Activated T-cell treated with anti-CD3 and anti-CD28 coated beads for 1 hour (primary cell): Measurements from ENCODE around the gene C5AR2.
"Not testable (repeated sequence)": the region's sequence is repeated elsewhere in the genome, so short reads cannot be mapped to it uniquely, and the experiment has no call there.

Experiments used
- DNase-seq: peaks from one replicate; pipeline ENCODE4 v3.0.0-alpha.2; 2020; ENCODE audit warnings: low read depth

Gene C5AR2

DNA sequence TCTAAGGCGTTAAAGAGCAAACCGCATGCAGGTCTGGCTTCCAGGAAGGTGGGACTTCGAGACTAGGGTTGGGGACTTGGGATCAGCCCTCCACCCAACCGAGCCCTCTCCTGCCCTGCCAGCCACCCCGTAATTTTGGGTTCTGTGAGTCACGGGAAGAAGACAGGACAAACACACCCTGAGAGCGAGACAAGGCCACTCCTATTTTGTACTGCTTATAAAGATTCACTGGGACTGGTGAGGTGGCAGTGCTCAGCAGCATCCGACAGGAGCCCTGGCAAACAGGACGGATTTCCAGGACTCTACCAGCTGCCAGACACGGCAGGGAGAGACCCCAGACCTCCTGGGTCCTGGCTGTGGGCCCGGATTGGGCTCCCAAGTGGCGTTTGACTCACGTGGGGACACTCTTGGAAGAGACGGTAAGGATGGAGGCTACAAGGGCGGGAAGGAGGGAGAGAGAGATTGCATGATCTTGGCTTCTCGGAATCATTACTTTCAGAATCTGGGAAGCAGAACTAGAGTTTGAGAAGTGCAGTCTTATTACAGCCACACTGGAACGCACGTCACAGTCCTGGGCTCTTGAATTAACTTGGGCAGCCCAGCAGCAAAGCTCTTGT lies at the start of gene C5AR2:
C5AR2 (plus strand) TSS at position 245 of the 617 bp plus-strand sequence. CDS start 8,625 bp downstream, outside the sequence.
- DNase-seq: no peak

DNA sequence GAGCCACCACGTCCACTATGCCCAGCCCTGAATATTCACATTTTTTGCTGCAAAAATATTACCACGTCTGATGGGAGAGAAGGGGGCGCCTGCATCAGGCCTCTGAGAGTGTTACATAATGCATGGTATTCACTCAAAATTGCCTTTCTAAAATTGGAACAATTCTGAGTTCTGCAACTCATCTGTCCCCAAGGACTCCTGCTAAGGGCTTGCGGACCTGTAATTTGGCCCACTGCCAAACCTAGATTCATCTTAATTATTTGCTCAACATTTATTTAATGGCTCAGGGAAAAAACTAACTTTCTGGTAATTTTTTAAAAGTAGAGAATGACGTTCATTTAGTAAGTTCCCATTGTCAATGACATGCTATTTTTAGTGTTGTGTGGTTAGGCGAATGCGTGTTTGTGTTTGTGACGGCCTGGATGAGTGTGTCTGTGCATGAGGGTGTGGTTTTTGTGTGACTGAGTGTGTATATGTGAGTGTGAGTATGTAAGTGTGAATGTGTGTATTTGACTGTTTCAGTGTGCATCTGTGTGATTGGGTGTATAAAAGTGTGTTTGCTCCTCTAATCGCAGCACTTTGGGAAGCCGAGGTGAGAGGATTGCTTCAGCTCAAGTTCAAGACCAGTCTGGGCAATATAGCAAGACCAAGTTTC lies 48.4 kb upstream of the C5AR2 start:
- DNase-seq: no peak

DNA sequence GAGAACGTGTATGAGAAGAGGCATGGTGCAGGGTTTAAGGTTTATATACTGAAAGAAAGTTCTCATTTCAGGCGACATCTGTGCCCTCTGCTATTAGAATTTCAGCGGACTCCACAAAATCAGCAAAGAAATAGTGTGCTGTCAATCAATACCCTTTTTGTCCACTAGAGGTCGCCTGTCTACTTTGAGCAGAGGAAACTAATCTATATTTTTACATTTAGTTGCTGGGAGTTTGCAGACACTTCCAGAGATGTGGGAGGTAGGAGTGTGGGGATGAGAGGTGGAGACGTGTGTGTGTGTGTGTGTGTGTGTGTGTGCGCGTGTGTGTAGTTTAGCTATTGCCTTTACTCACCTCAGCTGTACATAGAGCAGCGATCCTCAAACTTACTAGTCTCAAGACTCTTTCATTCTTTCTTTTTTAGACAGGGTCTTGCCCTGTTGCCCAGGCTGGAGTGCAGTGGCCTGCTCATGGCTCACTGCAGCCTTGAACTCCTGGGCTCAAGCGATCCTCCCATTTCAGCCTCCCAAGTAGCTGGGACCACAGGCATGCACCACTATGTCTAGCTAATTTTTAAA lies 47.6 kb upstream of the C5AR2 start:
- peak; percentile 35 for DNase-seq

DNA sequence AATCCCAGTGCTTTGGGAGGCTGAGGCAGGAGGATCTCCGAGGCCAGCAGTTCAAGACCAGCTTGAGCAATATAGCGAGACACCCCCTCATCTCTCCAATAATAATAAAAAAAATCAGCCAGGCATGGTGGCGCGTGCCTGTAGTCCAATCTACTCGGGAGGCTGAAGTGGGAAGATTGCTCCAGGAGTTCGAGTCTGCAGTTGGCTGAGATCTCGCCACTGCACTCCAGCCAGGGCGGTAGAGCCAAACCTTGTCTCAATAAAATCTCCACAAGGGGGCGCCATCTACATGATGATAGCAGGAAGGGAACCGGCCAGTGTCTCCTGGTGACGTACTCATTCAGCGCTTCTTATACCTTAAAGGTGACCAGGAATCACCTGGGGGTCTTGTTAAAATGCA lies 35.9 kb upstream of the C5AR2 start:
- DNase-seq: peak; percentile 67

DNA sequence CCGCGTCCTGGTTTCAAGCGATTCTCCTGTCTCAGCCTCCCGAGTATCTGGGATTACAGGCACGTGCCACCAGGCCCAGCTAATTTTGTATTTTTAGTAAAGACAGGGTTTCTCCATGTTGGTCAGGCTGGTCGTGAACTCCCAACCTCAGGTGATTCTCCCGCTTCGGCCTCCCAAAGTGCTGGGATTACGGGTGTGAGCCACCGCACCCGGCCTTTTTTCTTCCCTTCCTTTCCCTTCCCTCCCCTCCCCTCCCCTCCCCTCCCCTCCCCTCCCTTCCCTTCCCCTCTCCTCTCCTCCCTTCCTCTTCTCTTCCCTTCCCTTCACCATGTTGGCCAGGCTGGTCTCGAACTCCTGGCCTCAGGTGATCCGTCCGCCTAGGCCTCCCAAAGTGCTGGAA lies 31.1 kb upstream of the C5AR2 start:
- DNase-seq: not testable (repeated sequence)

DNA sequence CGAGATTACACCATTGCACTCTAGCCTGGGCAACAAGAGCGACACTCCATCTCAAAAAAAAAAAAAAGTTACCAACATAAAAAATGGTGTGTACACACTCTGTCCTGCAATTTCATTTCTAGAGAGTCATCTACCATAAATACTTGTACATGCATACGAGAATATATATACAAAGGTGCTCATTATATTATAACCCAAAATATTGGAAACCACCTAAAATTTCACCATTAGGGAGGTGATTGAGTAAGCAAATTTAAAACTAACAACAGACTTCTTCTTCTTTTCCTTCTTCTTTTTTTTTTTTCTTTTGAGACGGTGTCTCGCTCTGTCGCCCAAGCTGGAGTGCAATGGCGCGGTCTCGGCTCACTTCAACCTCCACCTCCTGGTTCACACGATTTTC lies 29.7 kb upstream of the C5AR2 start:
- no peak for DNase-seq

DNA sequence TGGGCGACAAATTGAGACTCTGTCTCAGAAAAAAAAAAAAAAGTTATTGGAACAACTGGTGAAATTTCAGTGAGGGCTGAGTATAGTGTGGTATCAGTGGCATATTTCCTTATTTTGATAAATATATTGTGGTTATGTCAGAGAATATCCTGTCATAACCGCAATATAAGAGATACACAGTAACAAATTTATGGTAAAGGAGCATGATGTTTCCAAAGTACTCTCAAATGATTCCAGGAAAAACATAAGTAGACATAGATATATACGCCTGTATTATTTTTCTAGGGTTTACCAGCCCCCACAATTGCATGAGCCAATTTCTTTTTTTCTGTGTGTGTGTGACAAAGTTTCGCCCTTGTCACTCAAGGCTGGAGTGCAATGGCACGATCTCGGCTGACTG lies 28.0 kb upstream of the C5AR2 start:
- DNase-seq: no peak

DNA sequence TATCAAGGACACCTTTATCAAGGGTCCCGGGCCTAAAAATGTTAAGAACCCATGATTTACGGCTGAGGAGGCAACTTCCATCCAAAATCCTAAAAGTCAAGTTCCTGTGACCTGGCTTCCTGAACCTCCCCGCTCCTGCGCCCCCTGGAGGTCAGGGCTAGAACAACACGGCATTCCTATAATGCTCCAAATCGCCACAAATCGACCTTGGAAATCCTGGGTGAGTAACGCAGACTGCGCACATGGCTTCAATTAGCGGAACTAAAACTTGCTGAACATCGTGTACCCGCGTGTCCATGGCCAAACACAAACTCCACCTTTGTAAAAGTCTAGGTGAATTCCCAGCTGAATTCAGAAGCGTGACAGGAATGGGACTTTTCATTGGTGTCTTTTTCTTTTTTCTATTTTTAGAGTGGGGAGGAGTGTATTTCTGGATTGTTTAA lies 26.6 kb upstream of the C5AR2 start:
- peak; percentile 50 for DNase-seq

DNA sequence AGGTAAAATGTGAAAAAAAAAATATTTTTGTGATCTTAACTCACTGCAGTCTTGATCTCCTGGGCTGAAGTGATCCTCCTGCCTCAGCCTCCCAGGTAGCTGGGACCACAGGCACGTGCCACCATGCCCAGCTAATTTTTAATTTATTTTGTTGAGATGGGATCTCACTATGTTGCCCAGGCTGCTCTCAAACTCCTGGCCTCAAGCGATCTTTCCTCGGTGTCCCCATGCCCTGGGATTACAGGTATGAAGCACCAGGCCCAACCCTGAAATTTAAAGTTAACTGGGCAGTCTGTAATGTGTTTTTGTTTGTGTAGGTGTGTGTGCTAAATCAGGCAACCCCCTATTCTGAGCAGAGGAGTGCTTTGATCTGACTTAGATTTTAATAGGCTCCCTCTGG lies 25.7 kb upstream of the C5AR2 start:
- DNase-seq: no peak

DNA sequence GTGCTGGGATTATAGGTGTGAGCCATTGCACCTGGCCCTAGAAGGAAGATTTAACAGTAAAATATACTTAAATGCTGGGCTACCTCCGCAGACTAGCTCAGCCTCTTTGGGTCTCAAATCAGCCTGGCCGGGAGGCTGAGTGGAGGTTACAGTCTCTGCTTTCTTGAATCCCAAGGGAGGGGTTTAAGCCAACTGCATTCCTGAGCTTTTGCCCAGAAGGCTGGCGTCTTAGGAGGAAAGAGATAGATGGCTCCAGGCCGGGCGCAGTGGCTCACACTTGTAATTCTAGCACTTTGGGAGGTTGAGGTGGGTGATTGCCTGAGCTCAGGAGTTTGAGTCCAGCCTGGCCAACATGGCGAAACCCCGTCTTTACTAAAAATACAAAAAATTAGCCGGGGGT lies 22.9 kb upstream of the C5AR2 start:
- no peak for DNase-seq

DNA sequence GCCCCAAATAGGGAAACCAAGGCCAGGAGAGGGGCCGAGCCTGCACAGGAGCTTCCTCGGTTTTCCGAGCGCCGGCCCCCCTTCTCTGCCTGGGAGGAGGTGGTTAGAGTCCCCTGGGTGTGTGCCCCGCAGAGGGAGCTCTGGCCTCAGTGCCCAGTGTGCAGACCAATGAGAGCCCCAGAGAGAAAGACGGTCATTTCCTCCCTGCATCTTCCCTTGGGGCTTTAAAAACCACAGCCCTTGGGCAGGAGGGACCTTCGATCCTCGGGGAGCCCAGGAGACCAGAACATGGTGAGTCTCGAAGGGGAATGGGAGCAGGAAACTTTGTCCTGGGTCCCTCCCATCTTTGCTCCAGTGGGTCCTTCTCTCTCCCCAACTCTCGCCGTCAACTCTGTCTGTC lies 22.4 kb upstream of the C5AR2 start, which contains the start of gene C5AR1:
C5AR1 (plus strand) TSS at position 254 of the 400 bp plus-strand sequence; CDS start at position 289, 35 bp downstream.
- DNase-seq: no peak

DNA sequence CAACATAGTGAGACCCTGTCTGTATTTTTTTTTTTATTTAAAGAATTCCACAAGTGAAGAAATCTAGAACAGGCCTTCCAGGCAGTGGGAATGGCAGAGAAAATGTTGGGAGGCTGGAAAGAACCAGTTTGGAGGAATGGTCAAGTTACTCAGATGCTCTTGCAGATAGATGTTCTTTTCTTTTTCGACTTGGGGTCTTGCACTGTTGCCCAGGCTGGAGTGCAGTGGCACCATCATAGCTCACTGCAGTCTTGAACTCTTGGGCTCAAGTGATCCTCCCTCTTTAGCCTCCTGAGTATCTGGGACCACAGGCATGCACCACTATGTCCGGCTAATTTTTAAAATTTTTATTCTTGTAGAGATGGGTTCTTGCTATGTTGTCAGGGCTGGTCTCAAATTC lies 21.7 kb upstream of the C5AR2 start:
- DNase-seq: no peak

DNA sequence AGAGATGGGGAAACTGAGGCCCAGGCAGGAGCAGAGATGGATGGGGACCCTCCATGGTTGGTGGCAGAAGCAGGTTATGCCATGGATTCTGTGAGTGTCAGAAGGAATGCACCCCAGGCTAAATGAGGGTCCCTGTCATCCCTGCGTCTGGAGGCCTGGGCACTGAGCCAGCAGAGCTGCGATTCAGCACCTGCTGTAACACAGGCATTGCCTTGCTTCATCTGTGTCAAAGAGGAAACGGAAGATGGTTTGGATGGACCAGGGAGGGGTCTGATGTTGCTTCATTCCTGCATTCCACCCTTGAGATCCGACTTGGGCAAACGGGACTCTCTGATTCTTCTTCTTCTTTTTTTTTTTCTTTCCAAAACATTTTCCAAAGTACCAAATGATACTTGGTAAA lies 21.2 kb upstream of the C5AR2 start:
- no peak for DNase-seq

DNA sequence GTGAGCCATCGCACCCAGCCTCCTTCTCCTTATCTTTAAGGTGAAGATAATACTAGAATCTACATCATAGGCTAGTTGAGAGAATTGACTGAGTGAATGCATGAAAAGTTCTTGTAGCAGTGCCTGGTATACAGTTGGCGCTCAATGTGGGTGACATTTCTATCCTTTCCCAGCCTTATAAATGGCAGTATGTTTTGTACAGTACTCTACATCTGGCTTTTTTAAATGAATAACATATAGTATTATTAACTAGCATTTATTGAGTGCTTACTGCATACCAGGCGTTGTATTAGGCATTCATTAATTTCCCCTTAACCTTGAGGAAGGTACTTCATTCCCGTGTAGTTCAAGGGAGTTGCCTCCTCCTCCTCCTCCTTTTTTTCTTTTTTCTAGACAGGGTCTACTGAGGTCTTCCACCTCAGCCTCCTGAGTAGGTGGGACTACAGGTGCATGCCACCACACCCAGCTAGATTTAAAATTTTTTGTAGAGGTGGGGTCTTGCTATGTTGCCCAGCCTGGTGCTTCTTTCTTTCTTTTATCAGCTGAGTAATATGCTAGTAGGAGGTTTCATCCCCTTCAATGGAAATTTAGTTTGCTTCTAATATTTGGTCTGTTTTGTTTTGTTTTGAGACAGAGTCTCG lies 19.5 kb upstream of the C5AR2 start:
- no peak for DNase-seq

DNA sequence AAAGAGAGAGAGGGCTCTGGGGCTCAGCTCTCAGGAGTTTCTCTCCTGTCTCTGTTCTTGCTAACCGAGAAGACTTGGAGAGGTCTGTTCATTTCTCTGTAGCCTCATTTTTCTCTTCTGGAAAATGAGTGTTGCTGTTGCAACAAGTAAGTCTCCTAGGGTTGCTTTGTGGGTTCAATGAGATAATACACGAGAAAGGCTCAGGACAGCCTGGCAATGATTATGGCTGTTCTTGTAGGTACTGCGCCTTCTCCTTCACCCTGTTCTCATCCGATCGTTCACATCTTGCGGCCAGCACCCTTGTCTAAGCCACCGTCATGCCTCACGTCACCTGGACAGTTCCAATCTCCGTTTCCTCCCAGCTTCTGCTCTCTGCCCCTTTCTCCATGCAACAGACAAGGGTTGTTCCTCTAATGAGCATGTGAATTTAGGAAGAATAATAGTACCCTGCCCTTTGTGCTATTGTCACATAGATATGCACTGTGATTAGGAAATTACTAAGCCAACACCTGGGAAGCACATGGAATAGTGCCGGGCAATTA lies 18.1 kb upstream of the C5AR2 start:
- DNase-seq: no peak

DNA sequence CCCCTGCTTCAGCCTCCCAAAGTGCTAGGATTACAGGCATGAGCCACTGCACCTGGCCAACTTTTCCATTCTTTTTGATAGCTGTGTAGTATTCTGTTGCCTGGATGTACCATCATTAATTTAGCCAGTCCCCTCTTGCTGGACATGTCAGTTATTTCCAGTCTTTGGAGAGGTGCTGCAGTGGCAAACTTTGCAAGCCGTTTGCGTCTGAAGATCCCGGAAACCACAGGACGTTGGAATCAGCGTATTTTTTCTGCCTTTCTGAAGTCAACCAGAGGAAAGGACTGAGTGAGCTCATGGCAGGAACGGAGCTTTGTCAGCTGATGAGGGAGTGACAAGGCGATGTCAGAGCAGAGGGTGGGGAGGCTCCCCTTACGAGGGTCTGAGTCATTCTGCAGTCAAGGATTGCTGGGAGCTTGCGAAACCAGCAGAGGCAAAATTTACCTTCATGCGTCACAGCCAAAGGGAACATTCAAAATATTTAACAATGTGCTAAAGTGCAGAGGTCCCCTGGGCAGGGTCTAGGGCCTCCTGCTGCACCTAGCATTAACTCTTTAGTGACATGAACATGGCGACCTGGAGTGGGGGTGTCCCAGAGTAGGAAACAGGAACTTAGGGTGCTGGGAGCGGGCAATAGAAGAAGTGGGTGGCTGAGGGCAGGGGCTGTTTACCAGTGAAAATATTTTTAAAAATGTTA lies 16.7 kb upstream of the C5AR2 start:
- no peak for DNase-seq

DNA sequence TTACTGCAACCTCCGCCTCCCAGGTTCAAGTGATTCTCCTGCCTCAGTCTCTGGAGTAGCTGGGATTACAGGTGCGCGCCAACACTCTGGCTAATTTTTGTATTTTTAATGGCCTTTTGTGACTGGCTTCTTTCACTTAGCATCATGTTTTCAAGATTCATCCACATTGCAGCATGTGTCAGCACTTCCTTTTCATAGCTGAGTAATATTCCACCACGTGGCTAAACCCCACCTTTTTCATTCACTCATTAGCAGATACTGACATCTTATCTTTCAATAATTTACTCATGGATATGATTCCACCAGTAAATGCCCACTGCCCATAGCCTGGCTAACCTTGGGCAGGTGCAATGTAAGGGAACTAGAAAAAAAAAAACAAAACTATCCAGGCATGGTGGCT lies 15.5 kb upstream of the C5AR2 start:
- no peak for DNase-seq

DNA sequence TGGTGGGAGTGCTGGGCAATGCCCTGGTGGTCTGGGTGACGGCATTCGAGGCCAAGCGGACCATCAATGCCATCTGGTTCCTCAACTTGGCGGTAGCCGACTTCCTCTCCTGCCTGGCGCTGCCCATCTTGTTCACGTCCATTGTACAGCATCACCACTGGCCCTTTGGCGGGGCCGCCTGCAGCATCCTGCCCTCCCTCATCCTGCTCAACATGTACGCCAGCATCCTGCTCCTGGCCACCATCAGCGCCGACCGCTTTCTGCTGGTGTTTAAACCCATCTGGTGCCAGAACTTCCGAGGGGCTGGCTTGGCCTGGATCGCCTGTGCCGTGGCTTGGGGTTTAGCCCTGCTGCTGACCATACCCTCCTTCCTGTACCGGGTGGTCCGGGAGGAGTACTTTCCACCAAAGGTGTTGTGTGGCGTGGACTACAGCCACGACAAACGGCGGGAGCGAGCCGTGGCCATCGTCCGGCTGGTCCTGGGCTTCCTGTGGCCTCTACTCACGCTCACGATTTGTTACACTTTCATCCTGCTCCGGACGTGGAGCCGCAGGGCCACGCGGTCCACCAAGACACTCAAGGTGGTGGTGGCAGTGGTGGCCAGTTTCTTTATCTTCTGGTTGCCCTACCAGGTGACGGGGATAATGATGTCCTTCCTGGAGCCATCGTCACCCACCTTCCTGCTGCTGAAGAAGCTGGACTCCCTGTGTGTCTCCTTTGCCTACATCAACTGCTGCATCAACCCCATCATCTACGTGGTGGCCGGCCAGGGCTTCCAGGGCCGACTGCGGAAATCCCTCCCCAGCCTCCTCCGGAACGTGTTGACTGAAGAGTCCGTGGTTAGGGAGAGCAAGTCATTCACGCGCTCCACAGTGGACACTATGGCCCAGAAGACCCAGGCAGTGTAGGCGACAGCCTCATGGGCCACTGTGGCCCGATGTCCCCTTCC lies 11.8 kb upstream of the C5AR2 start:
- DNase-seq: no peak

DNA sequence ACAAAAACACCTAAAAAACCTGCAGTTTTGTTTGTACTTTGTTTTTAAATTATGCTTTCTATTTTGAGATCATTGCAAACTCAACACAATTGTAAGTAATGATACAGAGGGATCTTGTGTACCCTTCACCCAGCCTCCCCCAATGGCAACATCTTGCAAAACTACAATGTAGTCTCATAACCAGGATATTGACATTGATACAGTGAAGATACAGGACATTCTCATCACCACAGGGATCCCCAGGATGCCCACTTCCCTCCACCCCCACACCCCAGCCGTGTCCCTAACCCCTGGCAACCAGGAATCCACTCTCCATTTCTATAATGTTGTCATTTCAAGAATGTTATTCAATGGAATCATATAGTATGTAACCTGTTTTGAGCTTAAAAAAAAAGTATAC lies 10.3 kb upstream of the C5AR2 start:
- DNase-seq: no peak

DNA sequence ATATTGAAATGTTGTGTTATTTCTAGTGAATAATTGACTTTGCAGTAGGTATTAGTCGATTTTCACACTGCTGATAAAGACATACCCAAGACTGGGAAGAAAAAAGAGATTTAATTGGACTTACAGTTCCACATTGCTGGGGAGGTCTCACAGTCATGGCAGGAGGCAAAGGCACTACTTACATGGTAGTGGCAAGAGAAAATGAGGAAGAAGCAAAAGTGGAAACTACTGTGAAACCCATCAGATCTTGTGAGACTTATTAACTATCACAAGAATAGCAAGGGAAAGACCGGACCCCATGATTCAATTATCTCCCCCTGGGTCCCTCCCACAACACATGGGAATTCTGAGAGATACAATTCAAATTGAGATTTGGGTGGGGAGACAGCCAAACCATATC lies 9.9 kb upstream of the C5AR2 start:
- DNase-seq: no peak

DNA sequence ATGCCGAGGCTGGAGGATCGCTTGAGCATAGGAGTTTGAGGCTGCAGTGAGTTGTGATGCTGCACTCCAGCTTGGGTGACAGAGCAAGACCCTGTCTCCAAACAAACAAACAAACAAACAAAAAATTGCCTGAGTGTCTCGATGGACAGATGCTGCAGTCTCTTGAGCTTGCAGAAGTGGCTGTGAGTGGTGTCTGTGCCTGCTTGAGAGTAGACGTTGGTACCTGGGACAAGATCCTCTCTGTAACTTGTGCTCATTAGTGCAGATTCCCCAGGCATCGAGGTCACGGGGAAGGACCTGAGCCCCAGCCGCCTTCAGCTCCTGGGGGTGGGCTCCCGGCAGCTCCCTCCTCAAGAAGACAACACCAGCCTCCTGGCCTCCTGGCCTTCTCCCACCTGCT lies 8.6 kb upstream of the C5AR2 start:
- no peak for DNase-seq
